Panc1 (cell line): ENCODE measurements around the gene RBM44. TPM values are rescaled to one million over a fixed set of nuclear protein-coding genes. Genes with fewer than 3 reads are reported as not detected.

Experiments
- ATAC-seq: fragments of 200-7000 bp; cut with Tn5 transposase; 2 replicates; pipeline ENCODE4 v1.9.1; 2020; ENCODE audit warnings: mild to moderate bottlenecking, moderate library complexity
- BruUV-seq: library from RNA; stranded (reverse); fragments of 400-500 nt; replicated peaks from 2 replicates; lab custom pipeline; 2021; lab: Mats Ljungman, UMichigan
- CTCF ChIA-PET: fragments of 300-600 bp; sonication (Branson Sonifier 250); formaldehyde crosslinking; loops from one replicate; lab custom pipeline; 2022; ENCODE audit warnings: antibody characterized with exemption; lab: Charles Lee
- POLR2A ChIA-PET: fragments of 300-600 bp; sonication (Branson Sonifier 250); formaldehyde crosslinking; loops from one replicate; lab custom pipeline; 2022; ENCODE audit warnings: antibody characterized with exemption; lab: Charles Lee
- DNase-seq: peaks from one replicate; pipeline ENCODE4 v3.0.0-alpha.2; 2010; ENCODE audit warnings: low read depth, low spot score
- H3K27ac ChIP-seq: 2 replicates; pipeline ENCODE4 v1.5.1; 2011; ENCODE audit warnings: mild to moderate bottlenecking, low read length, inconsistent platforms
- H3K27me3 ChIP-seq: fragments of 200-500 bp; sonication (Bioruptor generic); 2 replicates; pipeline ENCODE4 v1.6.0; 2014; ENCODE audit warnings: low read length, inconsistent platforms; ENCODE audit not compliant: control insufficient read depth, insufficient read depth
- H3K36me3 ChIP-seq: fragments of 200-500 bp; sonication (Bioruptor generic); 2 replicates; pipeline ENCODE4 v1.5.1; 2014; ENCODE audit warnings: inconsistent platforms, mild to moderate bottlenecking, low read length, moderate library complexity; ENCODE audit not compliant: control insufficient read depth, insufficient read depth
- H3K4me1 ChIP-seq: 2 replicates; pipeline ENCODE4 v1.5.1; 2011; ENCODE audit warnings: inconsistent platforms, mild to moderate bottlenecking, low read length, moderate library complexity; ENCODE audit not compliant: control insufficient read depth, insufficient read depth
- H3K4me3 ChIP-seq, 2 experiments: 2 replicates each; pipeline ENCODE4 v1.5.1; 2011 to 2012; ENCODE audit warnings: low read depth in 2 of 2, low read length in 2 of 2, mild to moderate bottlenecking in 2 of 2, inconsistent platforms in 1 of 2, moderate library complexity in 1 of 2
- H3K9me3 ChIP-seq: fragments of 200-500 bp; sonication (Bioruptor generic); 2 replicates; pipeline ENCODE4 v1.5.1; 2014; ENCODE audit warnings: low read depth, mild to moderate bottlenecking, inconsistent platforms, low read length, moderate library complexity; ENCODE audit not compliant: control insufficient read depth, insufficient read depth
- POLR2AphosphoS5 ChIP-seq: IDR thresholded peaks from 2 replicates; pipeline ENCODE4 v1.6.1; 2012; ENCODE audit warnings: mild to moderate bottlenecking, low read depth, low read length, moderate library complexity
- SIN3A ChIP-seq: IDR thresholded peaks from 2 replicates; pipeline ENCODE4 v1.6.1; 2012; ENCODE audit warnings: low read depth, mild to moderate bottlenecking, low read length, moderate library complexity, borderline replicate concordance; ENCODE audit not compliant: insufficient read depth
- TCF7L2 ChIP-seq: IDR thresholded peaks from 2 replicates; pipeline ENCODE4 v1.6.1; 2011; ENCODE audit warnings: mild to moderate bottlenecking, low read depth, low read length, inconsistent platforms
- in situ Hi-C: cut with HindIII; loops from 2 replicates; pipeline ENCODE4 v1.10.0; 2016; ENCODE audit warnings: low sequenced_read_pairs, low pct_unique_long_range_greater_than_20kb
- intact Hi-C: fragments of 100-400 bp; cut with micrococcal nuclease; formaldehyde crosslinking; loops from one replicate; pipeline ENCODE4 v1.10.0; 2022; ENCODE audit not compliant: unreplicated experiment
- total RNA-seq: library from RNA; stranded (reverse); gene quantifications from one replicate; pipeline ENCODE4 v1.2.1, GENCODE V29; 2021; ENCODE audit not compliant: unreplicated experiment
- TF ChIP-seq, protein P1 (sequence below): fragments of 450-650 bp; IDR thresholded peaks from 2 replicates; pipeline ENCODE4 v1.5.1; 2017; ENCODE audit warnings: mild to moderate bottlenecking
- TF ChIP-seq, protein P2 (sequence below), 2 experiments: IDR thresholded peaks; 2 replicates each; pipeline ENCODE4 v1.6.1; 2011 to 2012; ENCODE audit warnings: low read depth in 2 of 2, control low read depth in 1 of 2, low read length in 1 of 2, mild to moderate bottlenecking in 1 of 2, moderate library complexity in 1 of 2; ENCODE audit not compliant: insufficient read depth in 1 of 2

The RBM44 gene
- total RNA-seq, 1 experiment from 2014 or later: 0.90 TPM

DNA sequence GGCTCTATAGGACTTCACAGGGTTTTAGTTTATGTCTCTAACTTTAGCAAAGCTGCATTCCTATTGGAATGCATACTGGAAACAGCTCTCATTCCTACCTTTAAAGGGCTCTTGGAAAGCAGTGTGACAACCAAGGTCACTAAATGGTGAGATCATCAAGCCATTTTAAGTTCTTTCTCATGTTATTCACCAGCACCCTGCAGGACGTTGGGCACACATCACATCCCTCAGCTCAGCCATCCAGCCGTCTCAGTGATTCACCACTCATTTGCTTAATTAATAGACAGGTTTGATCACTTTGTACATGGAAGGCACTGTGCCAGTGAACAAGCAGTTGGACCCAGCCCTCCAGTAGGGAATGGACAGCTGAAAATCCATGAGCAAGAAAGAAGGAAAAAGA lies 32.2 kb upstream of the RBM44 start:
- ChIA-PET CTCF (interaction anchor here (0.7 kb wide), 1 partner anchor 104 kb away, joined by 4 read pairs; no protein-coding TSS in a partner anchor), POLR2A (no interaction called here)
- BruUV-seq: no TSS peak
- Histone ChIP-seq H3K36me3 (peaks cover 9% of the 10 kb centered on the region), H3K27me3 (no peaks in the 10 kb centered on the region), H3K27ac (no peak overlapping the region), H3K9me3 (no peaks in the 10 kb centered on the region), H3K4me3 (no peak overlapping the region), H3K4me1 (no peaks in the 10 kb centered on the region)
- intact Hi-C loops (no loop called here), in situ Hi-C loops (no loop called here)
- TF ChIP-seq SIN3A (no peak), POLR2AphosphoS5 (no peak), TCF7L2 (no peak)
- TF ChIP-seq, protein P1, sequence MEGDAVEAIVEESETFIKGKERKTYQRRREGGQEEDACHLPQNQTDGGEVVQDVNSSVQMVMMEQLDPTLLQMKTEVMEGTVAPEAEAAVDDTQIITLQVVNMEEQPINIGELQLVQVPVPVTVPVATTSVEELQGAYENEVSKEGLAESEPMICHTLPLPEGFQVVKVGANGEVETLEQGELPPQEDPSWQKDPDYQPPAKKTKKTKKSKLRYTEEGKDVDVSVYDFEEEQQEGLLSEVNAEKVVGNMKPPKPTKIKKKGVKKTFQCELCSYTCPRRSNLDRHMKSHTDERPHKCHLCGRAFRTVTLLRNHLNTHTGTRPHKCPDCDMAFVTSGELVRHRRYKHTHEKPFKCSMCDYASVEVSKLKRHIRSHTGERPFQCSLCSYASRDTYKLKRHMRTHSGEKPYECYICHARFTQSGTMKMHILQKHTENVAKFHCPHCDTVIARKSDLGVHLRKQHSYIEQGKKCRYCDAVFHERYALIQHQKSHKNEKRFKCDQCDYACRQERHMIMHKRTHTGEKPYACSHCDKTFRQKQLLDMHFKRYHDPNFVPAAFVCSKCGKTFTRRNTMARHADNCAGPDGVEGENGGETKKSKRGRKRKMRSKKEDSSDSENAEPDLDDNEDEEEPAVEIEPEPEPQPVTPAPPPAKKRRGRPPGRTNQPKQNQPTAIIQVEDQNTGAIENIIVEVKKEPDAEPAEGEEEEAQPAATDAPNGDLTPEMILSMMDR: no peak
- TF ChIP-seq, protein P2, sequence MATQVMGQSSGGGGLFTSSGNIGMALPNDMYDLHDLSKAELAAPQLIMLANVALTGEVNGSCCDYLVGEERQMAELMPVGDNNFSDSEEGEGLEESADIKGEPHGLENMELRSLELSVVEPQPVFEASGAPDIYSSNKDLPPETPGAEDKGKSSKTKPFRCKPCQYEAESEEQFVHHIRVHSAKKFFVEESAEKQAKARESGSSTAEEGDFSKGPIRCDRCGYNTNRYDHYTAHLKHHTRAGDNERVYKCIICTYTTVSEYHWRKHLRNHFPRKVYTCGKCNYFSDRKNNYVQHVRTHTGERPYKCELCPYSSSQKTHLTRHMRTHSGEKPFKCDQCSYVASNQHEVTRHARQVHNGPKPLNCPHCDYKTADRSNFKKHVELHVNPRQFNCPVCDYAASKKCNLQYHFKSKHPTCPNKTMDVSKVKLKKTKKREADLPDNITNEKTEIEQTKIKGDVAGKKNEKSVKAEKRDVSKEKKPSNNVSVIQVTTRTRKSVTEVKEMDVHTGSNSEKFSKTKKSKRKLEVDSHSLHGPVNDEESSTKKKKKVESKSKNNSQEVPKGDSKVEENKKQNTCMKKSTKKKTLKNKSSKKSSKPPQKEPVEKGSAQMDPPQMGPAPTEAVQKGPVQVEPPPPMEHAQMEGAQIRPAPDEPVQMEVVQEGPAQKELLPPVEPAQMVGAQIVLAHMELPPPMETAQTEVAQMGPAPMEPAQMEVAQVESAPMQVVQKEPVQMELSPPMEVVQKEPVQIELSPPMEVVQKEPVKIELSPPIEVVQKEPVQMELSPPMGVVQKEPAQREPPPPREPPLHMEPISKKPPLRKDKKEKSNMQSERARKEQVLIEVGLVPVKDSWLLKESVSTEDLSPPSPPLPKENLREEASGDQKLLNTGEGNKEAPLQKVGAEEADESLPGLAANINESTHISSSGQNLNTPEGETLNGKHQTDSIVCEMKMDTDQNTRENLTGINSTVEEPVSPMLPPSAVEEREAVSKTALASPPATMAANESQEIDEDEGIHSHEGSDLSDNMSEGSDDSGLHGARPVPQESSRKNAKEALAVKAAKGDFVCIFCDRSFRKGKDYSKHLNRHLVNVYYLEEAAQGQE (IDR thresholded peaks at IDR 0.05; ENCODE audit: insufficient read depth in 1 of 2, low read depth in 2 of 2, low read length in 1 of 2): no peak
- ATAC-seq (no peak), DNase-seq (no peak)

DNA sequence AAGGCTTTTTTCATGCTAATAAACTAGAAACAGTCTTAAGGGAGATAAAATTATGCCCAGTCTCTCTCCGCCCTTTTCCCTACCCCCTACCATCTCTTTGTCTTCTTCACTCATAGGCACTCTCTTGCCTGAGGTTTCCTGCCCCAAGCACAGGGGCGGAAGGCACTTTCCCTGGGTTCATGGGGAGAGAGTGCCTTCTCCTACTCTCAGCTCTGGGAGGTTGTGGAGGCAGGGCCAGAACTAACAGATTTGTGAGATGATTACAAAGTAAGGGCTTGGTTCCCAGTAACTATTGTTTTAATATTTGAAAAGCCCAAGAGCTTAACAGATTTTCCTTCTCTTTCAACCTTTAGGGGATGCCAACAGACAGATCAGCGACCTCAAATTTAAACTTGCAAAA lies 26.1 kb upstream of the RBM44 start:
- no peak for ATAC-seq
- H3K27ac ChIP-seq: no peak overlapping the region

More for the DNA sequence above, 26.1 kb upstream of the RBM44 start:
- peaks cover 11% of the 10 kb centered on the region for H3K36me3 ChIP-seq
- no peak for DNase-seq
- TF ChIP-seq, protein P1: no peak
- H3K4me3 ChIP-seq: no peak overlapping the region
- intact Hi-C loops (no loop called here), in situ Hi-C loops (no loop called here)
- H3K4me1 ChIP-seq: no peaks in the 10 kb centered on the region
- no TSS peak for BruUV-seq
- H3K9me3 ChIP-seq: no peaks in the 10 kb centered on the region
- H3K27me3 ChIP-seq: no peaks in the 10 kb centered on the region
- CTCF ChIA-PET: no interaction called here
- POLR2A ChIA-PET: no interaction called here
